Measurements from ENCODE around the gene CYP4Z1. TPM values are rescaled to one million over a fixed set of nuclear protein-coding genes. Genes with fewer than 3 reads are reported as not detected.

Gene CYP4Z1, protein sequence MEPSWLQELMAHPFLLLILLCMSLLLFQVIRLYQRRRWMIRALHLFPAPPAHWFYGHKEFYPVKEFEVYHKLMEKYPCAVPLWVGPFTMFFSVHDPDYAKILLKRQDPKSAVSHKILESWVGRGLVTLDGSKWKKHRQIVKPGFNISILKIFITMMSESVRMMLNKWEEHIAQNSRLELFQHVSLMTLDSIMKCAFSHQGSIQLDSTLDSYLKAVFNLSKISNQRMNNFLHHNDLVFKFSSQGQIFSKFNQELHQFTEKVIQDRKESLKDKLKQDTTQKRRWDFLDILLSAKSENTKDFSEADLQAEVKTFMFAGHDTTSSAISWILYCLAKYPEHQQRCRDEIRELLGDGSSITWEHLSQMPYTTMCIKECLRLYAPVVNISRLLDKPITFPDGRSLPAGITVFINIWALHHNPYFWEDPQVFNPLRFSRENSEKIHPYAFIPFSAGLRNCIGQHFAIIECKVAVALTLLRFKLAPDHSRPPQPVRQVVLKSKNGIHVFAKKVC
- not detected in 2 replicates for total RNA-seq (ENCODE audit: low replicate concordance)

DNA sequence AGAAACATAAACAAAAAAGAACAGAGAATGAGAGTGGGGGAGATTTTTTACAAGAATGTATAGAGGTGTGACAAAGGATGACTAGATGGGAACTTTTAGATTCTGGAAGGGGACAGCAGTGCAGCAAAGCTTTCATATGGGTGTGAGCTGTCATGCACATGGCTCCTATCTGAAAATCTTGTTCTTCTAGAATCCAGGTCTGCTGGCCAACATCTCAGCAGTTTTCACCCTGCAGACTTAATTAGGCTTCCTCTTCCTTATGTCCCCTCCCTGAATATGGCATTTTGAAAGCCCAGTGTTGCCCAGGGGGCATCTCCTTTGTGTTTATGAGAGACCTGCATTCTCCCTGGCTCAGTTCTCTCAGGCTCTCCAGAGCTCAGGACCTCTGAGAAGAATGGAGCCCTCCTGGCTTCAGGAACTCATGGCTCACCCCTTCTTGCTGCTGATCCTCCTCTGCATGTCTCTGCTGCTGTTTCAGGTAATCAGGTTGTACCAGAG lies at the start of gene CYP4Z1:
CYP4Z1 (plus strand) TSS at position 135 of the 498 bp plus-strand sequence; CDS start at position 395, 260 bp downstream.
- no peak within 1 kb of the TSS for H3K4me3 ChIP-seq (ENCODE audit: low read depth, low read length)
- DNase-seq (ENCODE audit: low read depth), result no peak
- TF ChIP-seq, protein P1, sequence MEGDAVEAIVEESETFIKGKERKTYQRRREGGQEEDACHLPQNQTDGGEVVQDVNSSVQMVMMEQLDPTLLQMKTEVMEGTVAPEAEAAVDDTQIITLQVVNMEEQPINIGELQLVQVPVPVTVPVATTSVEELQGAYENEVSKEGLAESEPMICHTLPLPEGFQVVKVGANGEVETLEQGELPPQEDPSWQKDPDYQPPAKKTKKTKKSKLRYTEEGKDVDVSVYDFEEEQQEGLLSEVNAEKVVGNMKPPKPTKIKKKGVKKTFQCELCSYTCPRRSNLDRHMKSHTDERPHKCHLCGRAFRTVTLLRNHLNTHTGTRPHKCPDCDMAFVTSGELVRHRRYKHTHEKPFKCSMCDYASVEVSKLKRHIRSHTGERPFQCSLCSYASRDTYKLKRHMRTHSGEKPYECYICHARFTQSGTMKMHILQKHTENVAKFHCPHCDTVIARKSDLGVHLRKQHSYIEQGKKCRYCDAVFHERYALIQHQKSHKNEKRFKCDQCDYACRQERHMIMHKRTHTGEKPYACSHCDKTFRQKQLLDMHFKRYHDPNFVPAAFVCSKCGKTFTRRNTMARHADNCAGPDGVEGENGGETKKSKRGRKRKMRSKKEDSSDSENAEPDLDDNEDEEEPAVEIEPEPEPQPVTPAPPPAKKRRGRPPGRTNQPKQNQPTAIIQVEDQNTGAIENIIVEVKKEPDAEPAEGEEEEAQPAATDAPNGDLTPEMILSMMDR (IDR thresholded peaks at IDR 0.05; ENCODE audit: insufficient read depth, low read length), result no peak

DNA sequence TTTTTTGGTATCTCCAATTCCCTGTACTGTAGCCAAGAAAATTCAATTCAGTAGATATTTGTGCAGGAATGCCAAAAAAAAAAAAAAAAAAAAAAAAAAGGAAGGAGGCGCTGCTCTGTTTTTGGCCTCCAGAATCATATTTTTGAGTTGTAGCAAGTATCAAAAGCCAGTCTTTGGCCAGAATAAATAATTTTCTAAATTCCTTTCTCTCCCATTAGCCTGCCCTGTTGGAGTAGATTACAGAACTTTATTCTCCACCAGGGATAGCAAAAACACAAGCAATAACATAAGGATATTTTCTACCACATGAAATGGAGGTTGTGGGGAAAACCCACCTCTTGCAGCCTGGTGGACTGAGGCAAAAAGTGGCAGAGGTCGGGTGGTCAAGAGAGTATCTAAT lies 46.0 kb upstream of the CYP4Z1 start:
- TF ChIP-seq, protein P1 (IDR thresholded peaks at IDR 0.05; ENCODE audit: insufficient read depth, low read length), result no peak
- no peak overlapping the region for H3K4me3 ChIP-seq (ENCODE audit: low read depth, low read length)
- peak; percentile 26 for DNase-seq (ENCODE audit: low read depth)

DNA sequence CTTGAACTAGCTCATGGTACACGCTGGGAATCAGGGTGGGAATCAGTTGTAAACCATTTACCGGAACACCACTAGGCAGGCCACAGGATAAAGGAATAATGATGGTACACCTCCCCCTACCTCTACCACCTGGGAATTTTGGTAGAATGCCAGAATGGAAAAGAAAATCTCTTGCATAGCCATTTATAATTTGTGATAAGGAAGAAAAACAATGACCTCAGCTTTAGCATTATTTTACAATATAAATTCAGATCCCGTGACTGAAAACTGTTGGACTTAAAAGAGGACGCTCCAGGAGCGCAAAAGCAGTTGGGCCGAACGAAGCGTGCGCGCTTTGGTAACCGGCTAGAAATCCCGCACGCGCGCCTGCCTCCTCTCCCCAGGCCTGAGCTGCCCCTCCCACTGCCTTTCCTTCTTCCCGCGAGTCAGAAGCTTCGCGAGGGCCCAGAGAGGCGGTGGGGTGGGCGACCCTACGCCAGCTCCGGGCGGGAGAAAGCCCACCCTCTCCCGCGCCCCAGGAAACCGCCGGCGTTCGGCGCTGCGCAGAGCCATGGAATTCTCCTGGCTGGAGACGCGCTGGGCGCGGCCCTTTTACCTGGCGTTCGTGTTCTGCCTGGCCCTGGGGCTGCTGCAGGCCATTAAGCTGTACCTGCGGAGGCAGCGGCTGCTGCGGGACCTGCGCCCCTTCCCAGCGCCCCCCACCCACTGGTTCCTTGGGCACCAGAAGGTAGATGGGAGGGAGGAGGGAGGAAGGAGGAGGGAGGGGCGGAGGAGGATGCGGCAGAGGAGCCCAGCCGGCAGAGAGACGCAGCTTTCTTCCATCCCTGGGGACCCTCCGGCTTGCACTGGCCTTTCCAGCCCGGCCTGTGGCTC lies 43.5 kb upstream of the CYP4Z1 start, which contains the start of gene CYP4X1:
CYP4X1 (plus strand) TSS at position 402 of the 873 bp plus-strand sequence; CDS start at position 551, 149 bp downstream.
- peak; percentile 12 for DNase-seq (ENCODE audit: low read depth)
- TF ChIP-seq, protein P1 (IDR thresholded peaks at IDR 0.05; ENCODE audit: insufficient read depth, low read length), result no peak
- peak within 1 kb of the TSS; percentile 34 for H3K4me3 ChIP-seq (ENCODE audit: low read depth, low read length)

DNA sequence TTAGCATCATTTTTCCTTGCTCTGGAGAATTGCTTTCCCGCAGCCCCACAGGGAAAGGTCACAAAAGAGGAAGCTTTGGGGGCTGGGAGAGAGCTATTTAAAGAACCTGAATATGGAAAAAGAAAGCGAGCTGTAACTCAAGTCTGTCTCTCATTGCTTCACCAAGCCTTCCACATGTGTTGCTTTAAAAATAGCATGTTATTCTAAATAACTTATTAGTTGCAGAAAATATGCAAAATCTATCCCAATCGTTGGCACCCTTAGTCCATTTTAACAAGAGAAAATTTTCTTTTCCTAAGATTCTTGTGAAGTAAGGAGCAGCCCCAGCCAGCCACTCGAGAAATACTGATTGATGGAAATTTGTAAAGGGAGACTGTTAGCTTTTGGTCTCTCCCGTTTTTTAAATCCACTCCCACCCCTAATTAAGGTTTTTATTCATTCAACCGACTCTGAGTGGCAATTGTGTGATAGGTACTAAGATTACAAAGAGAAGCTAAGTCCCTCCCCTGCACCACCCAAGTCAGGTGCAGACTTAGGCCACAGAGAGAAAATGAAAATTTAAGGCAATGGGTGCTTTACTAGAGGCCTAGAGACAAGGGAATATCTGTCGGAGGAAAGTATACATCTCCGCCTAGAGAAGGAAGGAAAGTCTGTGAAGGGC lies 42.8 kb upstream of the CYP4Z1 start:
- TF ChIP-seq, protein P1 (IDR thresholded peaks at IDR 0.05; ENCODE audit: insufficient read depth, low read length), result no peak
- no peak for DNase-seq (ENCODE audit: low read depth)
- H3K4me3 ChIP-seq (ENCODE audit: low read depth, low read length), result peak overlapping the region; percentile 4

DNA sequence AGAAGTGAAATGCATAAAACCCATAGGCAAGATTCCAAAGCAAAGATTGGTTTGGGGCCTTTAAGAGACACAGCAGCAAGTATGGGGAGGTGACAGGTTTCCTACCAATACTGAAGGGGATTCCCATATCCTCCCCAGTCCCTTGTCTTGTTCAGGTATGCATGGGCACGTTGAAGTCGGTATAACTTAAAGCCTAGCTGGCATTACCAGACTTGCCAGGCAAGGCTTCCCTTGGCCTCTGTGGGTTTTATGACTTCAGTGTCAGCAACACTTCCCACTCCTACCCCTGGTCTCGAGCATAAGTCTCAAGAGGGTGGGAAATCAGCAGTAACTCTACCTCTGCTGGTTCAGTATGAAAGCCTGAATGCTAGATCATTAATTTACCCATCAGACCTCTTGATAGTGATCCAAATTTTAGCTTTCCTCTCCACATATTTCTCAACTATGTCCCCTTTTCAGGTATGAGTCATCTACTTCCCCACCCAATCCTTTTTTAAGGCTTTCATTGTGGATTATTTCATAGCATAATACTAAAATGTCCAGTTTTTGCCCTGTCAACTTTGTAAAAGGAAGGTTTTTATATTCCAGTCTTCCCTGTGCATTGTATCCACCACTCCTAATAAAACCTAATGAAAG lies 36.7 kb upstream of the CYP4Z1 start:
- TF ChIP-seq, protein P1 (IDR thresholded peaks at IDR 0.05; ENCODE audit: insufficient read depth, low read length), result no peak
- peak; percentile 17 for DNase-seq (ENCODE audit: low read depth)

More for the DNA sequence above, 36.7 kb upstream of the CYP4Z1 start:
- no peak overlapping the region for H3K4me3 ChIP-seq (ENCODE audit: low read depth, low read length)
